K562 (cell line): Measurements from ENCODE around the gene C19orf47. TPM values are rescaled to one million over a fixed set of nuclear protein-coding genes. Genes with fewer than 3 reads are reported as not detected.

Experiments used
- ATAC-seq: fragments of 200-7000 bp; cut with Tn5 transposase; 3 replicates; pipeline ENCODE4 v1.9.1; 2020; ENCODE audit warnings: moderate library complexity
- BruUV-seq: library from RNA; stranded (reverse); fragments of 400-500 nt; replicated peaks from 2 replicates; lab custom pipeline; 2021; lab: Mats Ljungman, UMichigan
- CTCF ChIA-PET: fragments of 300-600 bp; formaldehyde crosslinking; extraction: SDS; loops from one replicate; lab custom pipeline; 2021; ENCODE audit warnings: low intra/inter-chr PET ratio; lab: Yijun Ruan, JAX
- POLR2A ChIA-PET: fragments of 300-600, 350-650 bp; sonication (Branson Sonifier 250); formaldehyde crosslinking; extraction: SDS; loops from one replicate; lab custom pipeline; 2021; ENCODE audit warnings: antibody characterized with exemption, inconsistent platforms; lab: Yijun Ruan, JAX
- DNase-seq, 4 experiments: peaks; one replicate each; pipeline versions ENCODE4 v3.0.0 to v3.0.0-alpha.2; 2011 to 2018; ENCODE audit warnings: low spot score in 3 of 4, mixed read lengths in 3 of 4; ENCODE audit errors: extremely low read depth in 1 of 4
- FAIRE-seq: peaks from 2 replicates; lab custom pipeline; 2011; peaks lifted over from hg19 to GRCh38; lab: Jason Lieb, UNC
- H2AFZ ChIP-seq: 2 replicates; pipeline ENCODE4 v1.6.0; 2011; ENCODE audit warnings: low read depth, low read length, control low read depth, inconsistent platforms
- H3K27ac ChIP-seq: fragments of 200-600 bp; 3 replicates; pipeline ENCODE4 v1.8.0; 2011; ENCODE audit warnings: low read depth, mild to moderate bottlenecking, control low read depth, inconsistent platforms, low read length, moderate library complexity, mixed read lengths; ENCODE audit errors: extremely low read depth
- H3K27me3 ChIP-seq, 2 experiments: fragments of 300-600 bp in 1 of 2; 2 replicates in 1 of 2; 3 replicates in 1 of 2; pipeline versions ENCODE4 v1.6.0 to v1.8.0; 2011; ENCODE audit warnings: inconsistent platforms in 2 of 2, low read length in 2 of 2, mild to moderate bottlenecking in 1 of 2, mixed read lengths in 1 of 2, moderate library complexity in 1 of 2; ENCODE audit not compliant: control insufficient read depth in 2 of 2, insufficient read depth in 2 of 2
- H3K36me3 ChIP-seq: fragments of 300-600 bp; 3 replicates; pipeline ENCODE4 v1.8.0; 2011; ENCODE audit warnings: mild to moderate bottlenecking, low read length, inconsistent platforms; ENCODE audit not compliant: control insufficient read depth, insufficient read depth
- H3K4me1 ChIP-seq, 2 experiments: fragments of 200-600 bp in 1 of 2; replicated peaks in 1 of 2; 2 replicates in 1 of 2; 3 replicates in 1 of 2; pipeline versions ENCODE4 v1.5.1 to v1.8.0; 2011; ENCODE audit warnings: inconsistent platforms in 2 of 2, low read length in 2 of 2, mild to moderate bottlenecking in 1 of 2, mixed read lengths in 1 of 2, moderate library complexity in 1 of 2; ENCODE audit not compliant: control insufficient read depth in 2 of 2, insufficient read depth in 2 of 2
- H3K4me2 ChIP-seq: 2 replicates; pipeline ENCODE4 v1.6.1; 2011; ENCODE audit warnings: low read length, control low read depth, inconsistent platforms, mixed read lengths; ENCODE audit not compliant: insufficient read depth
- H3K4me3 ChIP-seq: fragments of 200-600 bp; sonication (generic), shearing (Covaris generic); 2 replicates; pipeline ENCODE4 v1.5.1; 2016; ENCODE audit warnings: control low read depth, inconsistent platforms
- H3K79me2 ChIP-seq: fragments of 200-600 bp; 3 replicates; pipeline ENCODE4 v1.8.0; 2011; ENCODE audit warnings: low read length, inconsistent platforms; ENCODE audit not compliant: control insufficient read depth, insufficient read depth
- H3K9ac ChIP-seq, 2 experiments: 2 replicates each; pipeline versions ENCODE4 v1.6.0 to v1.6.1; 2011; ENCODE audit warnings: low read depth in 2 of 2, low read length in 2 of 2, control low read depth in 1 of 2, inconsistent platforms in 1 of 2, mild to moderate bottlenecking in 1 of 2, mixed read lengths in 1 of 2; ENCODE audit not compliant: insufficient read depth in 1 of 2
- H3K9me1 ChIP-seq: one replicate; pipeline ENCODE4 v1.6.0; 2011; ENCODE audit warnings: inconsistent platforms, mild to moderate bottlenecking, low read length, moderate library complexity; ENCODE audit not compliant: control insufficient read depth, insufficient read depth
- H3K9me3 ChIP-seq: replicated peaks from 2 replicates; pipeline ENCODE4 v1.5.1; 2011; ENCODE audit warnings: low read depth, low read length, inconsistent platforms; ENCODE audit not compliant: control insufficient read depth, insufficient read depth
- H4K20me1 ChIP-seq: replicated peaks from 2 replicates; pipeline ENCODE4 v1.6.1; 2011; ENCODE audit warnings: low read length, inconsistent platforms, mixed read lengths; ENCODE audit not compliant: control insufficient read depth, insufficient read depth
- HDAC3 ChIP-seq: fragments of 450-650 bp; IDR thresholded peaks from 2 replicates; pipeline ENCODE4 v1.6.1; 2018; ENCODE audit warnings: borderline replicate concordance, mild to moderate bottlenecking, moderate library complexity; ENCODE audit not compliant: partially characterized antibody
- KDM1A ChIP-seq, 2 experiments: fragments of 450-650 bp; IDR thresholded peaks; 2 replicates each; pipeline ENCODE4 v1.6.1; 2016; ENCODE audit warnings: mild to moderate bottlenecking in 2 of 2
- PHB ChIP-seq: fragments of 250-450 bp; sonication (Bioruptor Pico); IDR thresholded peaks from 2 replicates; pipeline ENCODE4 v1.5.0; 2021
- SMAD3 ChIP-seq: fragments of 450-650 bp; formaldehyde crosslinking; conservative IDR thresholded peaks from 2 replicates; pipeline ENCODE4 v1.4.0; 2020; ENCODE audit warnings: mild to moderate bottlenecking
- WGBS: fragments of 100-300 bp; shearing (Covaris generic); methylation state at CpG from one replicate; pipeline ENCODE4 v1.1.6; 2016; ENCODE audit warnings: low coverage, mixed read lengths; ENCODE audit not compliant: insufficient coverage; ENCODE audit errors: missing lambda C conversion rate; 5-methylcytosine and 5-hydroxymethylcytosine counted together
- in situ Hi-C: fragments of 300-500 bp; cut with MboI; formaldehyde crosslinking; loops from 4 replicates; pipeline ENCODE4 v1.15.0; 2018; ENCODE audit warnings: inconsistent platforms, mixed read lengths
- intact Hi-C: fragments of 100-400 bp; cut with micrococcal nuclease; formaldehyde crosslinking; loops from 2 replicates; pipeline ENCODE4 v1.14.2; 2022
- polyA plus RNA-seq, 8 experiments: library from polyadenylated mRNA; depleted of rRNA in 4 of 8; stranded (reverse) in 5 of 8; unstranded in 3 of 8; fragments of >200 nt; fragmentation: Nextera tagmentation in 2 of 8; fragmentation: Illumina TruSeq in 1 of 8; extraction: Ambion mirVana in 2 of 8; extraction: Trizol in 1 of 8; gene quantifications; 2 replicates each; pipeline versions ENCODE4 v1.2.1 to v1.2.3, GENCODE V29; 2011 to 2014; ENCODE audit warnings: inconsistent platforms in 1 of 8, missing spikeins in 1 of 8
- total RNA-seq, 7 experiments: library from RNA; depleted of rRNA in 6 of 7; stranded (reverse); fragments of >200 nt in 6 of 7; fragmentation: Illumina TruSeq in 2 of 7; extraction: Trizol in 2 of 7; gene quantifications; 2 replicates each; pipeline versions ENCODE4 v1.2.1 to v1.2.3, GENCODE V29; 2011 to 2021; ENCODE audit warnings: low replicate concordance in 1 of 7
- TF ChIP-seq, protein P1 (sequence below): sonication (generic); formaldehyde crosslinking; IDR thresholded peaks from 2 replicates; pipeline ENCODE4 v1.8.0; 2022; ENCODE audit warnings: mild to moderate bottlenecking, missing genetic modification reagents
- TF ChIP-seq, protein P2 (sequence below): sonication (generic); formaldehyde crosslinking; IDR thresholded peaks from 2 replicates; pipeline ENCODE4 v1.8.1; 2023; ENCODE audit warnings: mild to moderate bottlenecking, missing genetic modification reagents

The C19orf47 gene
- total and polyA plus RNA-seq, 9 of the 15 experiments (the other 6 are each of a cell fraction or from before 2014, with no cell fraction given), result 0.08 to 26.1 (median 14.7) TPM

DNA sequence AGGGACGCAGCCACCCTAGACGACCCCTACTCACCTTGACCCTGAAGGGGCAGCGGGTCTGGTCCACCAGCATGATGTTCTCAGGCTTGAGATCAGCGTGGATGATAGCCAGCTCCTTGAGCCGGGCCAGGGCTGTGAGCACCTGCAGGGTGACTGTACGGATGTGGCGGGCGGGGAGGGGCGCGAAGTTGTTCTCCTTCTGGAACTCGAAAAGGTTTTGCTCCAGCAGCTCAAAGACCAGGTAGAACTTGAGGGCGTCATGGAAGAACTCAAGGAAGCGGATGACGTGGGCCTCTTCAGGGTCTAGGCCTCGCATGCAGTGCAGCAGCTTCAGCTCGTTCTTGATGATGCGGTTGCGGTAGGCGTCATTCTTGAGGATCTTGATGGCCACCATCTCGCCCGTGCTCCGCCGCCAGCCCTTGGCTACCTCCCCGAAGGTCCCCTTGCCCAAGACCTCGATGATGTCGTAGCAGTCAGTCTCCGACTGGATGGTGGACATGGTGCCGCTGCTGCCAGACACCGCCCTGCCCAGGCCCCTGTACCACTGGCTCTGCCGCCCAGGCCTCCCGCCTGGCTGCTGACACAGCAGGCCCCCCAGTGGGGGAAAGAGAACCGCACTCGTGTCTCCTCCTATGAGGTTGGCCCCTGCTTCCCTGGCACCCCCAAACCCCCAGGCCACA lies 41.3 kb upstream of the C19orf47 start:
- 59% methylated on average over 30 of the region's 33 CpGs for WGBS
- Histone ChIP-seq H3K27ac (no peak overlapping the region), H3K9ac (peak overlapping the region in 1 of 2 experiments; percentile 52; a peak in 1 of 4 replicates), H3K27me3 (peaks cover 0 to 14% of the 10 kb centered on the region in 2 experiments; a peak in 3 of 5 replicates), H3K4me1 (peaks cover 6 to 23% of the 10 kb centered on the region in 2 experiments; a peak in 3 of 5 replicates), H3K4me2 (no peak overlapping the region), H3K36me3 (no peaks in the 10 kb centered on the region), H3K9me3 (no peaks in the 10 kb centered on the region), H3K79me2 (no peaks in the 10 kb centered on the region), H2AFZ (no peak overlapping the region), H3K4me3 (no peak overlapping the region), H4K20me1 (no peaks in the 10 kb centered on the region), H3K9me1 (no peaks in the 10 kb centered on the region)
- TF ChIP-seq KDM1A (IDR thresholded peaks at IDR 0.05), result no peak
- TF ChIP-seq, protein P1, sequence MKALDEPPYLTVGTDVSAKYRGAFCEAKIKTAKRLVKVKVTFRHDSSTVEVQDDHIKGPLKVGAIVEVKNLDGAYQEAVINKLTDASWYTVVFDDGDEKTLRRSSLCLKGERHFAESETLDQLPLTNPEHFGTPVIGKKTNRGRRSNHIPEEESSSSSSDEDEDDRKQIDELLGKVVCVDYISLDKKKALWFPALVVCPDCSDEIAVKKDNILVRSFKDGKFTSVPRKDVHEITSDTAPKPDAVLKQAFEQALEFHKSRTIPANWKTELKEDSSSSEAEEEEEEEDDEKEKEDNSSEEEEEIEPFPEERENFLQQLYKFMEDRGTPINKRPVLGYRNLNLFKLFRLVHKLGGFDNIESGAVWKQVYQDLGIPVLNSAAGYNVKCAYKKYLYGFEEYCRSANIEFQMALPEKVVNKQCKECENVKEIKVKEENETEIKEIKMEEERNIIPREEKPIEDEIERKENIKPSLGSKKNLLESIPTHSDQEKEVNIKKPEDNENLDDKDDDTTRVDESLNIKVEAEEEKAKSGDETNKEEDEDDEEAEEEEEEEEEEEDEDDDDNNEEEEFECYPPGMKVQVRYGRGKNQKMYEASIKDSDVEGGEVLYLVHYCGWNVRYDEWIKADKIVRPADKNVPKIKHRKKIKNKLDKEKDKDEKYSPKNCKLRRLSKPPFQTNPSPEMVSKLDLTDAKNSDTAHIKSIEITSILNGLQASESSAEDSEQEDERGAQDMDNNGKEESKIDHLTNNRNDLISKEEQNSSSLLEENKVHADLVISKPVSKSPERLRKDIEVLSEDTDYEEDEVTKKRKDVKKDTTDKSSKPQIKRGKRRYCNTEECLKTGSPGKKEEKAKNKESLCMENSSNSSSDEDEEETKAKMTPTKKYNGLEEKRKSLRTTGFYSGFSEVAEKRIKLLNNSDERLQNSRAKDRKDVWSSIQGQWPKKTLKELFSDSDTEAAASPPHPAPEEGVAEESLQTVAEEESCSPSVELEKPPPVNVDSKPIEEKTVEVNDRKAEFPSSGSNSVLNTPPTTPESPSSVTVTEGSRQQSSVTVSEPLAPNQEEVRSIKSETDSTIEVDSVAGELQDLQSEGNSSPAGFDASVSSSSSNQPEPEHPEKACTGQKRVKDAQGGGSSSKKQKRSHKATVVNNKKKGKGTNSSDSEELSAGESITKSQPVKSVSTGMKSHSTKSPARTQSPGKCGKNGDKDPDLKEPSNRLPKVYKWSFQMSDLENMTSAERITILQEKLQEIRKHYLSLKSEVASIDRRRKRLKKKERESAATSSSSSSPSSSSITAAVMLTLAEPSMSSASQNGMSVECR, result no peak
- TF ChIP-seq, protein P2, sequence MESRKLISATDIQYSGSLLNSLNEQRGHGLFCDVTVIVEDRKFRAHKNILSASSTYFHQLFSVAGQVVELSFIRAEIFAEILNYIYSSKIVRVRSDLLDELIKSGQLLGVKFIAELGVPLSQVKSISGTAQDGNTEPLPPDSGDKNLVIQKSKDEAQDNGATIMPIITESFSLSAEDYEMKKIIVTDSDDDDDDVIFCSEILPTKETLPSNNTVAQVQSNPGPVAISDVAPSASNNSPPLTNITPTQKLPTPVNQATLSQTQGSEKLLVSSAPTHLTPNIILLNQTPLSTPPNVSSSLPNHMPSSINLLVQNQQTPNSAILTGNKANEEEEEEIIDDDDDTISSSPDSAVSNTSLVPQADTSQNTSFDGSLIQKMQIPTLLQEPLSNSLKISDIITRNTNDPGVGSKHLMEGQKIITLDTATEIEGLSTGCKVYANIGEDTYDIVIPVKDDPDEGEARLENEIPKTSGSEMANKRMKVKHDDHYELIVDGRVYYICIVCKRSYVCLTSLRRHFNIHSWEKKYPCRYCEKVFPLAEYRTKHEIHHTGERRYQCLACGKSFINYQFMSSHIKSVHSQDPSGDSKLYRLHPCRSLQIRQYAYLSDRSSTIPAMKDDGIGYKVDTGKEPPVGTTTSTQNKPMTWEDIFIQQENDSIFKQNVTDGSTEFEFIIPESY (CRISPR knock-in tag), result peak; percentile 90
- no peak for TF ChIP-seq PHB (CRISPR knock-in tag)
- TF ChIP-seq HDAC3, result no peak
- TF ChIP-seq SMAD3 (CRISPR knock-in tag), result no peak
- in situ Hi-C loops, result no loop called here
- no TSS peak for BruUV-seq
- FAIRE-seq (no peak), ATAC-seq (no peak), DNase-seq (no peak)
- intact Hi-C loops, result no loop called here
- CTCF ChIA-PET, result no interaction called here
- POLR2A ChIA-PET, result interaction anchor here (0.7 to 1.2 kb wide), 2 partner anchors 9 to 10 kb away, joined by 4 to 9 read pairs; no protein-coding TSS in a partner anchor
